H9 (cell line): ENCODE measurements around the gene UBE2N. TPM values are rescaled to one million over a fixed set of nuclear protein-coding genes. Genes with fewer than 3 reads are reported as not detected.

Experiments
- DNase-seq: peaks from one replicate; pipeline ENCODE4 v3.0.0-alpha.2; 2017
- H2AFZ ChIP-seq: one replicate; pipeline ENCODE4 v1.6.1; 2013; ENCODE audit warnings: mild to moderate bottlenecking, low read length, control low read depth, moderate library complexity
- H2AK5ac ChIP-seq: 2 replicates; pipeline ENCODE4 v1.6.1; 2013; ENCODE audit warnings: low read length, control low read depth, mixed read lengths; ENCODE audit not compliant: insufficient read length
- H2BK120ac ChIP-seq: one replicate; pipeline ENCODE4 v1.6.1; 2013; ENCODE audit warnings: low read depth, mild to moderate bottlenecking, low read length, control low read depth, inconsistent platforms; ENCODE audit not compliant: poor library complexity, severe bottlenecking
- H2BK12ac ChIP-seq: 2 replicates; pipeline ENCODE4 v1.6.1; 2013; ENCODE audit warnings: low read length, control low read depth, mixed read lengths, low read depth; ENCODE audit not compliant: insufficient read length
- H2BK15ac ChIP-seq: 2 replicates; pipeline ENCODE4 v1.6.1; 2013; ENCODE audit warnings: low read depth, low read length, control low read depth
- H2BK20ac ChIP-seq: one replicate; pipeline ENCODE4 v1.6.1; 2013; ENCODE audit warnings: low read depth, mild to moderate bottlenecking, low read length, control low read depth, inconsistent platforms; ENCODE audit not compliant: poor library complexity, severe bottlenecking
- H2BK5ac ChIP-seq: 2 replicates; pipeline ENCODE4 v1.6.1; 2013; ENCODE audit warnings: low read length, control low read depth, mixed read lengths; ENCODE audit not compliant: insufficient read length
- H3K14ac ChIP-seq: 2 replicates; pipeline ENCODE4 v1.6.1; 2013; ENCODE audit warnings: low read length, control low read depth; ENCODE audit not compliant: insufficient read depth
- H3K18ac ChIP-seq: 2 replicates; pipeline ENCODE4 v1.6.1; 2013; ENCODE audit warnings: low read depth, mild to moderate bottlenecking, mixed read lengths, low read length, control low read depth; ENCODE audit not compliant: insufficient read length
- H3K23ac ChIP-seq: 2 replicates; pipeline ENCODE4 v1.6.1; 2013; ENCODE audit warnings: low read length, control low read depth, mixed read lengths, low read depth; ENCODE audit not compliant: insufficient read length
- H3K23me2 ChIP-seq: 2 replicates; pipeline ENCODE4 v1.6.1; 2013; ENCODE audit warnings: low read depth, mild to moderate bottlenecking, mixed read lengths, low read length, control low read depth; ENCODE audit not compliant: insufficient read length, poor library complexity, severe bottlenecking
- H3K27ac ChIP-seq: 2 replicates; pipeline ENCODE4 v1.5.1; 2013; ENCODE audit warnings: low read length, control low read depth, mixed read lengths, low read depth; ENCODE audit not compliant: insufficient read length
- H3K27me3 ChIP-seq: 2 replicates; pipeline ENCODE4 v1.6.1; 2013; ENCODE audit warnings: low read length, control low read depth, inconsistent platforms; ENCODE audit not compliant: insufficient read depth
- H3K4ac ChIP-seq: 2 replicates; pipeline ENCODE4 v1.6.1; 2013; ENCODE audit warnings: low read depth, mild to moderate bottlenecking, control low read depth, inconsistent platforms, low read length, moderate library complexity
- H3K4me1 ChIP-seq: 2 replicates; pipeline ENCODE4 v1.6.1; 2013; ENCODE audit warnings: low read length, control low read depth, inconsistent platforms; ENCODE audit not compliant: insufficient read depth
- H3K4me2 ChIP-seq: 2 replicates; pipeline ENCODE4 v1.6.1; 2013; ENCODE audit warnings: low read length, control low read depth, mixed read lengths; ENCODE audit not compliant: insufficient read length, insufficient read depth
- H3K56ac ChIP-seq: 2 replicates; pipeline ENCODE4 v1.6.1; 2013; ENCODE audit warnings: low read depth, mild to moderate bottlenecking, mixed read lengths, low read length, control low read depth; ENCODE audit not compliant: insufficient read length
- H3K79me1 ChIP-seq: 2 replicates; pipeline ENCODE4 v1.6.1; 2013; ENCODE audit warnings: low read depth, mild to moderate bottlenecking, moderate library complexity, low read length, control low read depth, inconsistent platforms; ENCODE audit not compliant: insufficient read depth, poor library complexity, severe bottlenecking
- H3K79me2 ChIP-seq: 2 replicates; pipeline ENCODE4 v1.6.1; 2013; ENCODE audit warnings: low read length, control low read depth, inconsistent platforms; ENCODE audit not compliant: insufficient read depth
- H3K9ac ChIP-seq: 2 replicates; pipeline ENCODE4 v1.6.1; 2013; ENCODE audit warnings: low read length, control low read depth, mixed read lengths; ENCODE audit not compliant: insufficient read length; ENCODE audit errors: extremely low read depth
- H3K9me3 ChIP-seq: one replicate; pipeline ENCODE4 v1.6.1; 2013; ENCODE audit warnings: low read depth, low read length, inconsistent platforms; ENCODE audit not compliant: control insufficient read depth
- H3T11ph ChIP-seq: one replicate; pipeline ENCODE4 v1.6.1; 2013; ENCODE audit warnings: mild to moderate bottlenecking, low read length, control low read depth, inconsistent platforms
- H4K20me1 ChIP-seq: one replicate; pipeline ENCODE4 v1.6.1; 2013; ENCODE audit not compliant: control insufficient read depth, insufficient read length, insufficient read depth
- H4K5ac ChIP-seq: 2 replicates; pipeline ENCODE4 v1.6.1; 2013; ENCODE audit warnings: low read depth, mild to moderate bottlenecking, mixed read lengths, low read length, control low read depth; ENCODE audit not compliant: insufficient read length
- H4K8ac ChIP-seq: replicated peaks from 2 replicates; pipeline ENCODE4 v1.6.1; 2013; ENCODE audit warnings: low read length, control low read depth, mixed read lengths, low read depth; ENCODE audit not compliant: insufficient read length
- H4K91ac ChIP-seq: 2 replicates; pipeline ENCODE4 v1.6.1; 2013; ENCODE audit warnings: low read depth, mild to moderate bottlenecking, moderate library complexity, mixed read lengths, low read length, control low read depth; ENCODE audit not compliant: insufficient read length
- H3K27ac Mint-ChIP-seq, 3 experiments: 2 replicates in 2 of 3; 3 replicates in 1 of 3; pipeline ENCODE4 v1.8.0; 2020 to 2021; ENCODE audit warnings: mixed read lengths in 3 of 3, mild to moderate bottlenecking in 1 of 3, moderate library complexity in 1 of 3
- H3K27me3 Mint-ChIP-seq: 2 replicates; pipeline ENCODE4 v1.8.0; 2021; ENCODE audit warnings: low read depth, mild to moderate bottlenecking, moderate library complexity, mixed read lengths
- H3K36me3 Mint-ChIP-seq, 3 experiments: 2 replicates in 2 of 3; 3 replicates in 1 of 3; pipeline ENCODE4 v1.8.0; 2020 to 2021; ENCODE audit warnings: low read depth in 3 of 3, mixed read lengths in 3 of 3; ENCODE audit not compliant: insufficient read depth in 1 of 3
- H3K4me1 Mint-ChIP-seq, 2 experiments: 2 replicates each; pipeline ENCODE4 v1.8.0; 2020; ENCODE audit warnings: mixed read lengths in 2 of 2
- H3K4me3 Mint-ChIP-seq, 2 experiments: 2 replicates in 1 of 2; 3 replicates in 1 of 2; pipeline ENCODE4 v1.8.0; 2020 to 2021; ENCODE audit warnings: mild to moderate bottlenecking in 2 of 2, mixed read lengths in 2 of 2, moderate library complexity in 1 of 2
- H3K9me3 Mint-ChIP-seq, 2 experiments: 2 replicates in 1 of 2; 3 replicates in 1 of 2; pipeline ENCODE4 v1.8.0; 2020; ENCODE audit warnings: mild to moderate bottlenecking in 2 of 2, mixed read lengths in 2 of 2, moderate library complexity in 1 of 2
- WGBS: extraction: QIAGEN DNeasy Blood & Tissue Kit; methylation state at CpG from one replicate; pipeline ENCODE4 v1.1.7; 2013; ENCODE audit warnings: missing lambda C conversion rate, low lambda C conversion rate, mixed read lengths; ENCODE audit not compliant: insufficient read length; ENCODE audit errors: extremely low coverage; 5-methylcytosine and 5-hydroxymethylcytosine counted together
- total RNA-seq: library from RNA; stranded (reverse); gene quantifications from 2 replicates; pipeline ENCODE4 v1.2.1, GENCODE V29; 2021
- TF ChIP-seq, protein P1 (sequence below): fragments of 200-600 bp; sonication (generic); conservative IDR thresholded peaks from 3 replicates; pipeline ENCODE4 v1.8.0; 2021; ENCODE audit warnings: antibody characterized with exemption, mild to moderate bottlenecking

The UBE2N gene
- total RNA-seq, 1 experiment from 2014 or later, result 192 TPM

DNA sequence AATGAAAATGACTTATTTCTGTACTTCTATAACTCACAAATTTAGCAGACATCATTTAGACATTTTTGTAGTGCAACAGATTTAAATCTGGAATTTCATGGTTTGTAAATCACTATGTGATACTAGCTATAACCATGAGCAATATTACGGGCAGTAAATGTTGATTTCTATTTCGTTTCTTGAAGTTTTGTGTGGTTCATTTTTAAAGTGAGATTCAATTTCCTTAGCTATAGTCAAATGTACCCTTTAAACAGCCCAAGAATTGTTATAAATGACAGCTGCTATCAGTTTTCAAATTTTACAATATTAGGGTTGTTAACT, 33.8 kb downstream of the UBE2N start:
- Mint-ChIP-seq H3K4me3 (no peak overlapping the region), H3K9me3 (no peaks in the 10 kb centered on the region), H3K4me1 (peaks cover 9 to 10% of the 10 kb centered on the region in 2 experiments; a peak in 3 of 4 replicates), H3K36me3 (peaks cover 12 to 45% (median 37%) of the 10 kb centered on the region in 3 experiments; a peak in 6 of 7 replicates), H3K27me3 (no peaks in the 10 kb centered on the region), H3K27ac (peak overlapping the region in 1 of 3 experiments; percentile 82; a peak in 1 of 7 replicates)
- Histone ChIP-seq H2BK5ac (no peak overlapping the region), H3K9ac (no peak overlapping the region), H2BK20ac (no peak overlapping the region), H2BK15ac (no peak overlapping the region), H2AK5ac (no peak overlapping the region), H3K4me1 (no peaks in the 10 kb centered on the region), H4K91ac (no peak overlapping the region), H3K27ac (no peak overlapping the region), H4K8ac (no peak overlapping the region), H4K5ac (no peak overlapping the region), H3K23me2 (no peaks in the 10 kb centered on the region), H3K27me3 (no peaks in the 10 kb centered on the region), H2BK12ac (no peak overlapping the region), H4K20me1 (no peaks in the 10 kb centered on the region), H3K4ac (no peak overlapping the region), H3K9me3 (no peaks in the 10 kb centered on the region), H3K79me2 (peaks cover 3% of the 10 kb centered on the region; the same call in 1 of the 2 replicates), H3T11ph (no peak overlapping the region), H3K14ac (no peak overlapping the region), H2AFZ (no peak overlapping the region), H3K56ac (no peak overlapping the region), H3K4me2 (no peak overlapping the region), H3K79me1 (peaks cover 9% of the 10 kb centered on the region), H2BK120ac (no peak overlapping the region), H3K18ac (no peak overlapping the region), H3K23ac (no peak overlapping the region)
- TF ChIP-seq, protein P1, sequence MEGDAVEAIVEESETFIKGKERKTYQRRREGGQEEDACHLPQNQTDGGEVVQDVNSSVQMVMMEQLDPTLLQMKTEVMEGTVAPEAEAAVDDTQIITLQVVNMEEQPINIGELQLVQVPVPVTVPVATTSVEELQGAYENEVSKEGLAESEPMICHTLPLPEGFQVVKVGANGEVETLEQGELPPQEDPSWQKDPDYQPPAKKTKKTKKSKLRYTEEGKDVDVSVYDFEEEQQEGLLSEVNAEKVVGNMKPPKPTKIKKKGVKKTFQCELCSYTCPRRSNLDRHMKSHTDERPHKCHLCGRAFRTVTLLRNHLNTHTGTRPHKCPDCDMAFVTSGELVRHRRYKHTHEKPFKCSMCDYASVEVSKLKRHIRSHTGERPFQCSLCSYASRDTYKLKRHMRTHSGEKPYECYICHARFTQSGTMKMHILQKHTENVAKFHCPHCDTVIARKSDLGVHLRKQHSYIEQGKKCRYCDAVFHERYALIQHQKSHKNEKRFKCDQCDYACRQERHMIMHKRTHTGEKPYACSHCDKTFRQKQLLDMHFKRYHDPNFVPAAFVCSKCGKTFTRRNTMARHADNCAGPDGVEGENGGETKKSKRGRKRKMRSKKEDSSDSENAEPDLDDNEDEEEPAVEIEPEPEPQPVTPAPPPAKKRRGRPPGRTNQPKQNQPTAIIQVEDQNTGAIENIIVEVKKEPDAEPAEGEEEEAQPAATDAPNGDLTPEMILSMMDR, result no peak
- no peak for DNase-seq
- no CpG with 5 or more reads among the region's 2 CpGs for WGBS
